ENCODE results near the gene PTGIS. TPM values are rescaled to one million over a fixed set of nuclear protein-coding genes. Genes with fewer than 3 reads are reported as not detected.
A peak's percentile ranks its signal among the peaks of the same experiment; 100 is the strongest.

Gene PTGIS
- total and polyA plus RNA-seq, 2 of the 4 experiments (the other 2 are of a cell fraction), result 1.6 to 2.6 TPM

DNA sequence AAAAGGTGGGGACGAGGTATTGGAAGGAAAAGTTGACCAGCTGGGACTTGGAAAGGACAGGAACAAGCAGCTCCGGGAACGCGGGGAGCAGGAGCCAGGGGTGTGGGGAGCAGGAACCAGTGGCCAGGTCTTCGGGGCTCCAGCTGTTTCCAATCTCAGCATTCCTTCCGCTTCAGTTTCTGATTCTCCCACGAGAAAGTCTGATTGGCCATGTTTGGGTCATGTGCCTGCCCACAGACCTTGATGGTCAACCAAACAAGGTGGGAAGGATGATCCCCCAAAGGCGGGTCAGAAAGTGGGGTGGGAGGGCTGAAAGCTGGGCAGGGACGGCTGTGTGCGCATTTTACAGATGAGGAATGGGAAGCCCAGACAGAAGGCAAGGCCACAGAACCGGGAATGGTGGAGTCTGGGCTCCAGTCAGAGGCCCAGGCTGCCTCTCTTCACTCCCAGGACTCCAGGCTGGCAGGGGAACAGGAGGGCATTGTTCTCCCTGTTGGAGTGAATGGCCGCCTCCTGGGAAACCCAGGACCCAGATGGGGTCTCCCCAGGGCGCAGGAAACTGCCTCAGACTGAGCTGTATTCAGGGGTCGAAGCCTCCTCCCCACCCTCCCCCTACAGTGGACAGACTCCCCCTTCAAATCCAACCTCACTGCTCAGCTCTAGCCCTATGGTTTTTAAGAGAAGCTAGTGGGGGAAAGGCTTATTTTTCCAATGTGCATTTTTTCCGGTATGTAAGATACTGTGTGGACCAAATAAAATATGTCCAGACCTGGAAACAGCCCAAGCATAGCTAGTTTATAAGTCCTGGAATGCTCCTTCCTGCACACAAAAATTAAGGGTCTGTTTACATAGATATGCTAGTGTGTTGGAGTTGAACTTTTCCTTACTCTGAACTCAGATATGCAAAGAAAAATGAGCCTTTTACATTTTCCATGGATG is 12.2 kb upstream of the PTGIS start:
- peak overlapping the region; percentile 72 for H3K9ac ChIP-seq (ENCODE audit: low read depth, low read length)
- 78% methylated on average over 3 of the region's 15 CpGs; no CpG with 5 or more reads in 1 of the 2 experiments for WGBS, 2 experiments (ENCODE audit: extremely low coverage in 2 of 2, insufficient read length in 1 of 2)
- peak overlapping the region; percentile 48 for H2BK20ac ChIP-seq (ENCODE audit: low read depth, low read length)

More for the DNA sequence above, 12.2 kb upstream of the PTGIS start:
- TF ChIP-seq, protein P1, sequence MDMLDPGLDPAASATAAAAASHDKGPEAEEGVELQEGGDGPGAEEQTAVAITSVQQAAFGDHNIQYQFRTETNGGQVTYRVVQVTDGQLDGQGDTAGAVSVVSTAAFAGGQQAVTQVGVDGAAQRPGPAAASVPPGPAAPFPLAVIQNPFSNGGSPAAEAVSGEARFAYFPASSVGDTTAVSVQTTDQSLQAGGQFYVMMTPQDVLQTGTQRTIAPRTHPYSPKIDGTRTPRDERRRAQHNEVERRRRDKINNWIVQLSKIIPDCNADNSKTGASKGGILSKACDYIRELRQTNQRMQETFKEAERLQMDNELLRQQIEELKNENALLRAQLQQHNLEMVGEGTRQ (IDR thresholded peaks at IDR 0.05; ENCODE audit: low read depth, low read length), result peak; percentile 59; the same call in 1 of the 2 replicates
- TF ChIP-seq SMC3 (IDR thresholded peaks at IDR 0.05; ENCODE audit: low read depth, low read length), result no peak
- H2BK120ac ChIP-seq (ENCODE audit: low read depth, low read length), result peak overlapping the region; percentile 92
- no peaks in the 10 kb centered on the region for H4K20me1 ChIP-seq (ENCODE audit: insufficient read depth, low read length)
- H2AFZ ChIP-seq (replicated peaks; ENCODE audit: low read length, poor library complexity), result peak overlapping the region; percentile 77
- ChIA-PET CTCF (interaction anchor here (0.9 kb wide), 1 partner anchor 11 kb away, joined by 3 read pairs; no protein-coding TSS in a partner anchor), POLR2A (ENCODE audit: unreplicated experiment) (no interaction called here)
- H3K4me3 ChIP-seq (ENCODE audit: insufficient read depth, low read depth, low read length), result no peak overlapping the region
- peak overlapping the region; percentile 97 for H4K91ac ChIP-seq (ENCODE audit: insufficient read depth, low read depth, low read length)
- H3K36me3 ChIP-seq (ENCODE audit: control insufficient read depth, insufficient read depth, low read length), result no peaks in the 10 kb centered on the region
- peak overlapping the region; percentile 86 to 90 for H4K8ac ChIP-seq (ENCODE audit: low read depth in 2 of 2, low read length in 2 of 2)
- H3K4ac ChIP-seq (ENCODE audit: low read depth, low read length), result peak overlapping the region; percentile 90
- H2AK9ac ChIP-seq (replicated peaks; ENCODE audit: low read depth, low read length, poor library complexity), result peak overlapping the region; percentile 74
- BruUV-seq (replicated peaks), result no TSS peak
- in situ Hi-C loops (cut with MboI; ENCODE audit: low sequenced_read_pairs) (no loop called here), dilution Hi-C loops (cut with HindIII; ENCODE audit: low sequenced_read_pairs, unreplicated experiment) (no loop called here), intact Hi-C loops (cut with micrococcal nuclease) (no loop called here)
- H3K14ac ChIP-seq (replicated peaks; ENCODE audit: low read depth, low read length), result peak overlapping the region; percentile 84
- H3K18ac ChIP-seq (ENCODE audit: low read depth, low read length), result peak overlapping the region; percentile 98
- H4K5ac ChIP-seq (ENCODE audit: low read depth, low read length), result peak overlapping the region; percentile 97
- peak overlapping the region; percentile 52 for H3K4me2 ChIP-seq (ENCODE audit: low read depth, low read length)
- H3K27ac ChIP-seq (ENCODE audit: insufficient read depth, low read length), result peak overlapping the region; percentile 99
- peak overlapping the region; percentile 67 for H3K23ac ChIP-seq (ENCODE audit: low read depth, low read length)
- H2AK5ac ChIP-seq (ENCODE audit: low read depth, low read length), result peak overlapping the region; percentile 83
- H2BK5ac ChIP-seq (ENCODE audit: low read depth, low read length, poor library complexity, severe bottlenecking), result peak overlapping the region; percentile 81
- DNase-seq, result peak; percentile 85
- peaks cover 3% of the 10 kb centered on the region for H3K9me1 ChIP-seq (ENCODE audit: insufficient read depth, low read length)
- ATAC-seq (ENCODE audit: low read depth), result peak; percentile 77
- H3K79me1 ChIP-seq (ENCODE audit: low read depth in 1 of 2, low read length in 2 of 2), result no peaks in the 10 kb centered on the region
- peaks cover 13% of the 10 kb centered on the region for H3K9me3 ChIP-seq (ENCODE audit: control insufficient read depth, insufficient read depth, low read length)
- H2BK15ac ChIP-seq (ENCODE audit: low read depth, low read length), result peak overlapping the region; percentile 67; the same call in 2 of the 3 replicates
- peak overlapping the region; percentile 47 for H3K56ac ChIP-seq (ENCODE audit: extremely low read depth, insufficient read depth, low read length)
- peaks cover 40% of the 10 kb centered on the region for H3K4me1 ChIP-seq (ENCODE audit: control insufficient read depth, insufficient read depth, low read length)
- H3K27me3 ChIP-seq (ENCODE audit: control insufficient read depth, insufficient read depth, low read length), result no peaks in the 10 kb centered on the region
